WTC11 (cell line): Measurements from ENCODE around the gene RNU1-4. TPM values are rescaled to one million over a fixed set of nuclear protein-coding genes. Genes with fewer than 3 reads are reported as not detected.
A peak's percentile ranks its signal among the peaks of the same experiment; 100 is the strongest.
"Not testable (repeated sequence)": the region's sequence is repeated elsewhere in the genome, so short reads cannot be mapped to it uniquely, and the experiment has no call there.

ENCODE experiments used
- ATAC-seq: fragments of 200-7000 bp; cut with Tn5 transposase; 2 replicates; pipeline ENCODE4 v1.10.0; 2021; ENCODE audit warnings: mild to moderate bottlenecking, moderate library complexity
- Bru-seq: library from RNA; stranded (reverse); fragments of 400-500 nt; gene quantifications from one replicate; lab custom pipeline; 2021; lab: Mats Ljungman, UMichigan
- CTCF ChIA-PET: fragments of 300-600 bp; sonication (Branson Sonifier 250); formaldehyde crosslinking; loops from one replicate; lab custom pipeline; 2021; ENCODE audit warnings: antibody characterized with exemption; lab: Charles Lee
- POLR2A ChIA-PET: fragments of 350-600 bp; sonication (Branson Sonifier 250); formaldehyde crosslinking; loops from one replicate; lab custom pipeline; 2021; ENCODE audit warnings: antibody characterized with exemption; lab: Charles Lee
- DNase-seq: peaks from one replicate; pipeline ENCODE4 v3.0.0; 2021; ENCODE audit warnings: low spot score
- H3K27ac Mint-ChIP-seq: 2 replicates; pipeline ENCODE4 v1.8.0; 2021; ENCODE audit warnings: mixed read lengths
- H3K27me3 Mint-ChIP-seq: 2 replicates; pipeline ENCODE4 v1.8.0; 2021; ENCODE audit warnings: low read depth, mild to moderate bottlenecking, moderate library complexity, mixed read lengths
- H3K36me3 Mint-ChIP-seq: 2 replicates; pipeline ENCODE4 v1.8.0; 2021; ENCODE audit warnings: mixed read lengths
- H3K4me1 Mint-ChIP-seq: 2 replicates; pipeline ENCODE4 v1.8.0; 2022; ENCODE audit warnings: mixed read lengths
- H3K4me3 Mint-ChIP-seq: 2 replicates; pipeline ENCODE4 v1.8.0; 2021; ENCODE audit warnings: mild to moderate bottlenecking, moderate library complexity, mixed read lengths
- H3K9me3 Mint-ChIP-seq: 2 replicates; pipeline ENCODE4 v1.8.0; 2021; ENCODE audit warnings: mixed read lengths
- MAX ChIP-seq: sonication (generic); formaldehyde crosslinking; IDR thresholded peaks from 2 replicates; pipeline ENCODE4 v1.8.0; 2022; ENCODE audit warnings: mild to moderate bottlenecking, missing genetic modification reagents
- long read RNA-seq, 3 experiments: library from RNA in 1 of 3; library from capped mRNA in 1 of 3; library from polyadenylated mRNA in 1 of 3; unstranded in 2 of 3; stranded (forward) in 1 of 3; transcript quantifications; one replicate each; pipeline ENCODE4 v2.0.0, GENCODE V29; 2021
- total RNA-seq: library from RNA; stranded (reverse); gene quantifications from 3 replicates; pipeline ENCODE4 v1.2.3, GENCODE V29; 2021
- TF ChIP-seq, protein P1 (sequence below): sonication (generic); formaldehyde crosslinking; IDR thresholded peaks from 2 replicates; pipeline ENCODE4 v1.8.0; 2022; ENCODE audit warnings: mild to moderate bottlenecking, missing genetic modification reagents
- TF ChIP-seq, protein P2 (sequence below): sonication (generic); formaldehyde crosslinking; IDR thresholded peaks from 2 replicates; pipeline ENCODE4 v1.8.1; 2023; ENCODE audit warnings: mild to moderate bottlenecking, missing genetic modification reagents, moderate library complexity

RNU1-4 gene
- 1,028 to 1,267 TPM (median 1,197 TPM) in 3 replicates for total RNA-seq
- percentile 52 among the genes with signal in this experiment for Bru-seq, nascent RNA
- long read RNA-seq, experiment 1, result 0 reads
- long read RNA-seq, experiment 2, result 0 reads
- long read RNA-seq, experiment 3, result 0 reads

- H3K9me3 Mint-ChIP-seq, H3K4me1 Mint-ChIP-seq, H3K27me3 Mint-ChIP-seq, H3K27ac Mint-ChIP-seq, DNase-seq, CTCF ChIA-PET, POLR2A ChIA-PET, H3K4me3 Mint-ChIP-seq, H3K36me3 Mint-ChIP-seq: not testable (repeated sequence)
- peak; percentile 98 for ATAC-seq
Measured at GRCh38 chr1:16740047-16740964, at the start of gene RNU1-4. RNU1-4 (plus strand) TSS chr1:16740516.

- H3K27me3 Mint-ChIP-seq, result peaks cover 13% of the 10 kb centered on the region
- H3K4me3 Mint-ChIP-seq, DNase-seq, H3K27ac Mint-ChIP-seq, H3K9me3 Mint-ChIP-seq, H3K36me3 Mint-ChIP-seq, H3K4me1 Mint-ChIP-seq: not testable (repeated sequence)
- peak; percentile 21 for ATAC-seq
- CTCF ChIA-PET, result interaction anchor here (1.1 to 4.3 kb wide), 6 partner anchors 9 to 90 kb away, joined by 3 to 70 read pairs (median 8); no protein-coding TSS in a partner anchor
- POLR2A ChIA-PET, result interaction anchor here (1.1 kb wide), 1 partner anchor 8 kb away, joined by 4 read pairs; no protein-coding TSS in a partner anchor
Measured at GRCh38 chr1:16690971-16691682, 49.2 kb upstream of the RNU1-4 start.

GRCh38 chr1:16692283-16692682 is 48.0 kb upstream of the RNU1-4 start:
- H3K27me3 Mint-ChIP-seq, result peaks cover 11% of the 10 kb centered on the region
- H3K9me3 Mint-ChIP-seq, H3K4me1 Mint-ChIP-seq, H3K27ac Mint-ChIP-seq, H3K36me3 Mint-ChIP-seq, DNase-seq, H3K4me3 Mint-ChIP-seq, ATAC-seq, POLR2A ChIA-PET: not testable (repeated sequence)
- CTCF ChIA-PET, result interaction anchor here (0.6 to 4.3 kb wide), 8 partner anchors 10 to 167 kb away, joined by 3 to 70 read pairs (median 15); no protein-coding TSS in a partner anchor

GRCh38 chr1:16692717-16693448 is 47.4 kb upstream of the RNU1-4 start:
- H3K27me3 Mint-ChIP-seq, H3K27ac Mint-ChIP-seq, H3K36me3 Mint-ChIP-seq, H3K4me1 Mint-ChIP-seq, POLR2A ChIA-PET, H3K4me3 Mint-ChIP-seq, DNase-seq, H3K9me3 Mint-ChIP-seq: not testable (repeated sequence)
- CTCF ChIA-PET, result interaction anchor here (0.6 to 4.3 kb wide), 13 partner anchors 9 to 1310 kb away, joined by 3 to 70 read pairs (median 6); partner anchors contain the start of gene NBPF1
- ATAC-seq, result peak; percentile 16
- TF ChIP-seq, protein P1, sequence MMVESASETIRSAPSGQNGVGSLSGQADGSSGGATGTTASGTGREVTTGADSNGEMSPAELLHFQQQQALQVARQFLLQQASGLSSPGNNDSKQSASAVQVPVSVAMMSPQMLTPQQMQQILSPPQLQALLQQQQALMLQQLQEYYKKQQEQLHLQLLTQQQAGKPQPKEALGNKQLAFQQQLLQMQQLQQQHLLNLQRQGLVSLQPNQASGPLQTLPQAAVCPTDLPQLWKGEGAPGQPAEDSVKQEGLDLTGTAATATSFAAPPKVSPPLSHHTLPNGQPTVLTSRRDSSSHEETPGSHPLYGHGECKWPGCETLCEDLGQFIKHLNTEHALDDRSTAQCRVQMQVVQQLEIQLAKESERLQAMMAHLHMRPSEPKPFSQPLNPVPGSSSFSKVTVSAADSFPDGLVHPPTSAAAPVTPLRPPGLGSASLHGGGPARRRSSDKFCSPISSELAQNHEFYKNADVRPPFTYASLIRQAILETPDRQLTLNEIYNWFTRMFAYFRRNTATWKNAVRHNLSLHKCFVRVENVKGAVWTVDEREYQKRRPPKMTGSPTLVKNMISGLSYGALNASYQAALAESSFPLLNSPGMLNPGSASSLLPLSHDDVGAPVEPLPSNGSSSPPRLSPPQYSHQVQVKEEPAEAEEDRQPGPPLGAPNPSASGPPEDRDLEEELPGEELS (CRISPR knock-in tag), result 0 out of 2 replicates have a peak, but pooled peaks have one; percentile 33
- peak; percentile 38; the same call in 1 of the 2 replicates for TF ChIP-seq MAX (CRISPR knock-in tag)
- TF ChIP-seq, protein P2, sequence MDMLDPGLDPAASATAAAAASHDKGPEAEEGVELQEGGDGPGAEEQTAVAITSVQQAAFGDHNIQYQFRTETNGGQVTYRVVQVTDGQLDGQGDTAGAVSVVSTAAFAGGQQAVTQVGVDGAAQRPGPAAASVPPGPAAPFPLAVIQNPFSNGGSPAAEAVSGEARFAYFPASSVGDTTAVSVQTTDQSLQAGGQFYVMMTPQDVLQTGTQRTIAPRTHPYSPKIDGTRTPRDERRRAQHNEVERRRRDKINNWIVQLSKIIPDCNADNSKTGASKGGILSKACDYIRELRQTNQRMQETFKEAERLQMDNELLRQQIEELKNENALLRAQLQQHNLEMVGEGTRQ (CRISPR knock-in tag), result 0 out of 2 replicates have a peak, but pooled peaks have one; percentile 29

DNA sequence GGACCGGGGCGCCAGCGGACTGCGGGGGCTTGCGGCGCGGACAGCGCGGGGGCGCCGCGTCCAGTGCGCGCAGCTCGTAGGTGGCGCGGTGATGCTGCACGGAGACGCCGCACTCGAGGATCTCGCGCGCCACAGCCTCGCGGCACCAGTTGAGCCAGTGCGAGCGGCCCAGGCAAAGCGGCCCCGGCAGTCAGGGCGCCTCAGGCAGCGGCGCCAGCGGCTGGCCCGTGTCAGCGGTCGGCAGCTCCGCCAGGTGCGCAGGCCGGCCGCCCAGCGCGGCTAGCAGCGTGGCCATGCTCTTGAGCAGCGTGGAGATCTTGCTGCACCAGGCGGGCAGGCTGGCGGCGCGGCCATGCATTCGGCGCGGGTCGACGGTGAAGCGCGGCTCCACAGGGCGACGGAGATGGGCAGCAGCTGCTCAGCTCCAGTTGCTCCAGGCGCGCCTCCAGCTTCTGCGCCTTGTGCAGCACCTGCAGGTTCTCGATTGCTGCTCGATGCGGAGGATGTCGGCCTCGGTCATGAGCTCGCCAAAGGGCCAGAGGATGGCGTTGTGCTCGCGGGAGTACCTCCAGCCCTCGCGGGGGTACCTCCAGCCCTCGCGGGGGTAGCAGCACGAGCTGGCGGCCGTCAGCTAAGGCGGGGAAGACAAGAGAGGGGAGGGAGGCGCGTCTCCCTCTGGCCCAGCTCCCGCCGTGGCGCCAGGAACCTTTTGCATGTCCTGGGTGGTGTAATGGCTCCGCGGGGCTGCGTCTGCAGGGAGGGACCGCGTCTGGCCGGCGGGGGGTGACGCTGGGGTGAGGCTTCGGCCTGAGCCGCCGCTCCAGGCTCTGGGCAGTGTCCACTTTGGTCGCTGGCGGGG is 46.6 kb upstream of the RNU1-4 start:
- H3K4me1 Mint-ChIP-seq, H3K4me3 Mint-ChIP-seq, DNase-seq, H3K36me3 Mint-ChIP-seq, H3K27ac Mint-ChIP-seq, H3K9me3 Mint-ChIP-seq: not testable (repeated sequence)
- ChIA-PET POLR2A (interaction anchor here (0.6 kb wide), 1 partner anchor 15 kb away, joined by 3 read pairs; no protein-coding TSS in a partner anchor), CTCF (interaction anchor here (0.6 to 4.3 kb wide), 15 partner anchors 8 to 293 kb away, joined by 3 to 70 read pairs (median 6); partner anchors contain the start of gene NBPF1)
- peaks cover 11% of the 10 kb centered on the region for H3K27me3 Mint-ChIP-seq
- ATAC-seq, result peak; percentile 20

GRCh38 chr1:16694308-16694702 is 46.0 kb upstream of the RNU1-4 start:
- CTCF ChIA-PET, result interaction anchor here (1.1 to 4.3 kb wide), 12 partner anchors 8 to 292 kb away, joined by 3 to 70 read pairs (median 6); partner anchors contain the start of gene NBPF1
- DNase-seq, H3K27ac Mint-ChIP-seq, H3K4me3 Mint-ChIP-seq, H3K36me3 Mint-ChIP-seq, H3K9me3 Mint-ChIP-seq, H3K4me1 Mint-ChIP-seq, POLR2A ChIA-PET: not testable (repeated sequence)
- ATAC-seq, result peak; percentile 5
- peaks cover 12% of the 10 kb centered on the region for H3K27me3 Mint-ChIP-seq

GRCh38 chr1:16696507-16697150 is 43.7 kb upstream of the RNU1-4 start:
- DNase-seq, H3K27ac Mint-ChIP-seq, H3K9me3 Mint-ChIP-seq, ATAC-seq, H3K4me1 Mint-ChIP-seq, POLR2A ChIA-PET, H3K4me3 Mint-ChIP-seq, H3K36me3 Mint-ChIP-seq: not testable (repeated sequence)
- H3K27me3 Mint-ChIP-seq, result peaks cover 12% of the 10 kb centered on the region
- CTCF ChIA-PET, result interaction anchor here (1.1 to 5.6 kb wide), 3 partner anchors 11 to 76 kb away, joined by 5 to 73 read pairs (median 26); no protein-coding TSS in a partner anchor

DNA sequence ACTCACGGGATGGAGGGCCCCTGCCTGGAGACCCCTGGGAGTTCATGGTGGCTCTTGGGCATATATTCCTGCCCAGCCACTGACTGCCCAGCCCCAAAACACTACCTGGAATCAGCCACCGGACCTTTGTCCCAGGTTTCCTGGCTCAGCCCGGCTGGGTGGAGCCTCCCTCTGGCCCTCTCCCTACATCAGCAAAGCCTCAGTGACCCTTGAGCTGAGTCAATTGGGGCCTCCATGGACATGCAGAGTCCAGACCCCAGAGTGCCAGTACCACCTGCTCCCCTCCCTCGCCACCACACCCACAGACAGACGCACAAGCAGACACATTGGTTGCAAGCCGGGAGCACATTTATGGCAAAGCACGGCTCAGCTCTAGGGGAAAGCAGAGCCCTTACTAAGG is 43.2 kb upstream of the RNU1-4 start:
- DNase-seq, POLR2A ChIA-PET, H3K4me3 Mint-ChIP-seq, H3K27ac Mint-ChIP-seq, H3K9me3 Mint-ChIP-seq, H3K36me3 Mint-ChIP-seq, ATAC-seq, H3K4me1 Mint-ChIP-seq: not testable (repeated sequence)
- CTCF ChIA-PET, result interaction anchor here (2.7 to 5.6 kb wide), 2 partner anchors 11 to 76 kb away, joined by 26 to 73 read pairs; no protein-coding TSS in a partner anchor
- H3K27me3 Mint-ChIP-seq, result peaks cover 12% of the 10 kb centered on the region
